HUES6 (cell line): ENCODE results near the gene CNR2.
"Not testable (repeated sequence)": the region's sequence is repeated elsewhere in the genome, so short reads cannot be mapped to it uniquely, and the experiment has no call there.

Experiments
- H3K27ac ChIP-seq: 2 replicates; pipeline ENCODE4 v1.7.0; 2013; ENCODE audit warnings: low read depth, mild to moderate bottlenecking, low read length, inconsistent platforms
- H3K27me3 ChIP-seq: 2 replicates; pipeline ENCODE4 v1.6.1; 2013; ENCODE audit warnings: low read length; ENCODE audit not compliant: control insufficient read depth, insufficient read depth
- H3K36me3 ChIP-seq: 2 replicates; pipeline ENCODE4 v1.6.1; 2013; ENCODE audit warnings: low read length; ENCODE audit not compliant: control insufficient read depth, insufficient read depth
- H3K4me1 ChIP-seq: 2 replicates; pipeline ENCODE4 v1.6.1; 2013; ENCODE audit warnings: low read length; ENCODE audit not compliant: control insufficient read depth, insufficient read depth
- H3K4me3 ChIP-seq: 2 replicates; pipeline ENCODE4 v1.5.1; 2013; ENCODE audit warnings: low read depth, low read length
- H3K9ac ChIP-seq: one replicate; pipeline ENCODE4 v1.6.1; 2013; ENCODE audit warnings: mild to moderate bottlenecking, low read length
- H3K9me3 ChIP-seq: 2 replicates; pipeline ENCODE4 v1.6.1; 2013; ENCODE audit warnings: low read depth, low read length; ENCODE audit not compliant: control insufficient read depth, insufficient read depth

CNR2 gene

GRCh38 chr1:23913212-23913880 is at the start of gene CNR2:
Gene CNR2 (minus strand): TSS chr1:23913362. CDS start chr1:23875617, 37,745 bp downstream.
- H3K36me3 ChIP-seq, result no peaks in the 10 kb centered on the region
- H3K4me1 ChIP-seq, result peaks cover 4% of the 10 kb centered on the region; the same call in 1 of the 2 replicates
- H3K27me3 ChIP-seq, result 0 out of 2 replicates have a peak, but pooled peaks cover 4% of the 10 kb centered on the region
- no peaks in the 10 kb centered on the region for H3K9me3 ChIP-seq
- no peak within 1 kb of the TSS for H3K9ac ChIP-seq
- no peak within 1 kb of the TSS for H3K4me3 ChIP-seq
- no peak within 1 kb of the TSS for H3K27ac ChIP-seq

GRCh38 chr1:23960291-23961020 is 47.3 kb upstream of the CNR2 start:
- H3K4me3 ChIP-seq, result peak overlapping the region; percentile 86
- peaks cover 37% of the 10 kb centered on the region for H3K36me3 ChIP-seq
- H3K4me1 ChIP-seq, result peaks cover 9% of the 10 kb centered on the region; the same call in 1 of the 2 replicates
- peak overlapping the region; percentile 98 for H3K9ac ChIP-seq
- no peaks in the 10 kb centered on the region for H3K9me3 ChIP-seq
- H3K27me3 ChIP-seq, result no peaks in the 10 kb centered on the region
- H3K27ac ChIP-seq, result peak overlapping the region; percentile 99

- Histone ChIP-seq H3K27me3 (no peaks in the 10 kb centered on the region), H3K9me3 (no peaks in the 10 kb centered on the region), H3K36me3 (peaks cover 29% of the 10 kb centered on the region), H3K4me1 (peaks cover 16% of the 10 kb centered on the region; the same call in 1 of the 2 replicates), H3K9ac (peak within 1 kb of the TSS; percentile 98), H3K4me3 (peak within 1 kb of the TSS; percentile 86), H3K27ac (peak within 1 kb of the TSS; percentile 99)
These were observed 46.5 kb upstream of the CNR2 start, which contains the start of gene PNRC2 for GRCh38 chr1:23959461-23960290. Gene PNRC2 (plus strand): TSS chr1:23959828. CDS start chr1:23961458, 1,630 bp downstream.

- Histone ChIP-seq H3K9ac (peak overlapping the region; percentile 98), H3K4me1 (peaks cover 16% of the 10 kb centered on the region; the same call in 1 of the 2 replicates), H3K9me3 (no peaks in the 10 kb centered on the region), H3K27ac (peak overlapping the region; percentile 99), H3K27me3 (no peaks in the 10 kb centered on the region), H3K4me3 (peak overlapping the region; percentile 86), H3K36me3 (peaks cover 23% of the 10 kb centered on the region)
These were observed 45.8 kb upstream of the CNR2 start for GRCh38 chr1:23958810-23959460.

- not testable (repeated sequence) for H3K9me3 ChIP-seq, H3K27me3 ChIP-seq
- Histone ChIP-seq H3K4me1 (peaks cover 16% of the 10 kb centered on the region; the same call in 1 of the 2 replicates), H3K4me3 (peak overlapping the region; percentile 86), H3K36me3 (peaks cover 16% of the 10 kb centered on the region), H3K27ac (peak overlapping the region; percentile 99; the same call in 1 of the 2 replicates), H3K9ac (peak overlapping the region; percentile 98)
These were observed 45.1 kb upstream of the CNR2 start for GRCh38 chr1:23958040-23958809.

GRCh38 chr1:23957096-23957495 is 43.9 kb upstream of the CNR2 start:
- Histone ChIP-seq H3K4me1 (peaks cover 16% of the 10 kb centered on the region; the same call in 1 of the 2 replicates), H3K27me3 (no peaks in the 10 kb centered on the region), H3K9ac (no peak overlapping the region), H3K36me3 (peaks cover 13% of the 10 kb centered on the region), H3K27ac (no peak overlapping the region), H3K9me3 (no peaks in the 10 kb centered on the region), H3K4me3 (no peak overlapping the region)

- H3K9me3 ChIP-seq, result no peaks in the 10 kb centered on the region
- no peak overlapping the region for H3K27ac ChIP-seq
- no peak overlapping the region for H3K9ac ChIP-seq
- no peaks in the 10 kb centered on the region for H3K27me3 ChIP-seq
- no peak overlapping the region for H3K4me3 ChIP-seq
- H3K36me3 ChIP-seq, result no peaks in the 10 kb centered on the region
- peaks cover 13% of the 10 kb centered on the region; the same call in 1 of the 2 replicates for H3K4me1 ChIP-seq
These were observed 39.9 kb upstream of the CNR2 start for GRCh38 chr1:23953020-23953419.

- no peak overlapping the region for H3K9ac ChIP-seq
- H3K36me3 ChIP-seq, result no peaks in the 10 kb centered on the region
- no peaks in the 10 kb centered on the region for H3K4me1 ChIP-seq
- no peaks in the 10 kb centered on the region for H3K9me3 ChIP-seq
- no peak overlapping the region for H3K27ac ChIP-seq
- H3K27me3 ChIP-seq, result no peaks in the 10 kb centered on the region
- no peak overlapping the region for H3K4me3 ChIP-seq
These were observed 34.2 kb upstream of the CNR2 start for GRCh38 chr1:23947366-23947765.

- H3K4me1 ChIP-seq, result 0 out of 2 replicates have a peak, but pooled peaks cover 2% of the 10 kb centered on the region
- no peak overlapping the region for H3K27ac ChIP-seq
- H3K4me3 ChIP-seq, result no peak overlapping the region; the same call in 1 of the 2 replicates
- no peaks in the 10 kb centered on the region for H3K36me3 ChIP-seq
- peaks cover 3% of the 10 kb centered on the region; the same call in 1 of the 2 replicates for H3K9me3 ChIP-seq
- no peaks in the 10 kb centered on the region for H3K27me3 ChIP-seq
- H3K9ac ChIP-seq, result no peak overlapping the region
These were observed 23.5 kb upstream of the CNR2 start for GRCh38 chr1:23936481-23937176.
